Thoracic aorta (tissue), 2 donors: Measurements from ENCODE around the gene ZNF620. TPM values are rescaled to one million over a fixed set of nuclear protein-coding genes. Genes with fewer than 3 reads are reported as not detected.
"Not testable (repeated sequence)": the region's sequence is repeated elsewhere in the genome, so short reads cannot be mapped to it uniquely, and the experiment has no call there.

Source experiments
- ATAC-seq: fragments of 150-250 bp; one replicate; pipeline ENCODE4 v1.8.0; 2017; ENCODE audit warnings: low read depth; ENCODE audit not compliant: insufficient number of reproducible peaks, low FRiP score
- DNase-seq: peaks from one replicate; pipeline ENCODE4 v3.0.0-alpha.2; 2020; ENCODE audit warnings: low spot score
- H3K27ac ChIP-seq, 2 donors: fragments of 200-600 bp; sonication (generic); 1 replicate in 1 of 2; 2 replicates in 1 of 2; pipeline ENCODE4 v1.5.1; 2016; ENCODE audit warnings: mild to moderate bottlenecking in 2 of 2, moderate library complexity in 2 of 2
- H3K27me3 ChIP-seq: fragments of 200-600 bp; sonication (generic); replicated peaks from 2 replicates; pipeline ENCODE4 v1.6.0; 2016; ENCODE audit warnings: mild to moderate bottlenecking; ENCODE audit not compliant: insufficient read depth
- H3K36me3 ChIP-seq: fragments of 200-600 bp; sonication (generic); one replicate; pipeline ENCODE4 v1.5.1; 2016
- H3K4me1 ChIP-seq, 2 donors: fragments of 200-600 bp; sonication (generic); 1 replicate in 1 of 2; 2 replicates in 1 of 2; pipeline versions ENCODE4 v1.5.1 to v1.6.0; 2016; ENCODE audit warnings: low read depth in 2 of 2, mild to moderate bottlenecking in 1 of 2; ENCODE audit not compliant: control insufficient read depth in 1 of 2
- H3K4me3 ChIP-seq: fragments of 200-600 bp; sonication (generic); 2 replicates; pipeline ENCODE4 v1.5.1; 2016; ENCODE audit warnings: mild to moderate bottlenecking
- H3K9me3 ChIP-seq: fragments of 200-600 bp; sonication (generic); 2 replicates; pipeline ENCODE4 v1.5.1; 2016
- CTCF ChIP-seq: fragments of 200-600 bp; sonication (generic); IDR thresholded peaks from one replicate; pipeline ENCODE4 v1.5.1; 2019; ENCODE audit warnings: antibody characterized with exemption
- total RNA-seq, 2 donors: library from RNA; depleted of rRNA; stranded (reverse); fragments of >200 nt; gene quantifications; one replicate each; pipeline versions ENCODE4 v1.1.0 to v1.2.3, GENCODE V29; 2016

The ZNF620 gene
- total RNA-seq, 2 donors from 2014 or later = 2.8 to 3.1 TPM

GRCh38 chr3:40532252-40532651, 26.4 kb downstream of the ZNF620 start:
- Histone ChIP-seq H3K27me3 (no peaks in the 10 kb centered on the region), H3K9me3 (peaks cover 24% of the 10 kb centered on the region), H3K4me3 (no peak overlapping the region), H3K36me3 (peaks cover 70% of the 10 kb centered on the region), H3K27ac (no peak overlapping the region), H3K4me1 (no peaks in the 10 kb centered on the region)
- no peak for ATAC-seq
- no peak for TF ChIP-seq CTCF
- DNase-seq = no peak

GRCh38 chr3:40534283-40534682, 28.4 kb downstream of the ZNF620 start:
- no peak for TF ChIP-seq CTCF
- Histone ChIP-seq H3K4me1 (no peaks in the 10 kb centered on the region), H3K36me3 (peaks cover 61% of the 10 kb centered on the region), H3K27ac (no peak overlapping the region), H3K27me3 (no peaks in the 10 kb centered on the region), H3K4me3 (no peak overlapping the region), H3K9me3 (peaks cover 44% of the 10 kb centered on the region)
- DNase-seq = no peak
- no peak for ATAC-seq

- Histone ChIP-seq H3K9me3 (no peaks in the 10 kb centered on the region), H3K4me3 (no peak overlapping the region), H3K27ac (no peak overlapping the region), H3K4me1 (no peaks in the 10 kb centered on the region), H3K27me3 (no peaks in the 10 kb centered on the region), H3K36me3 (no peaks in the 10 kb centered on the region)
- TF ChIP-seq CTCF = no peak
- DNase-seq (no peak), ATAC-seq (no peak)
Measured at GRCh38 chr3:40546816-40547215, 41.0 kb downstream of the ZNF620 start.

- no peaks in the 10 kb centered on the region for H3K36me3 ChIP-seq
- H3K4me3 ChIP-seq = no peak overlapping the region
- no peaks in the 10 kb centered on the region for H3K4me1 ChIP-seq
- ATAC-seq = no peak
- DNase-seq = no peak
- no peak overlapping the region for H3K27ac ChIP-seq
- TF ChIP-seq CTCF = no peak
- no peaks in the 10 kb centered on the region for H3K27me3 ChIP-seq
- H3K9me3 ChIP-seq = no peaks in the 10 kb centered on the region
Measured at GRCh38 chr3:40550167-40550566, 44.3 kb downstream of the ZNF620 start.

- no peak for TF ChIP-seq CTCF
- Histone ChIP-seq H3K9me3 (no peaks in the 10 kb centered on the region), H3K27ac (no peak overlapping the region), H3K27me3 (no peaks in the 10 kb centered on the region), H3K4me1 (no peaks in the 10 kb centered on the region), H3K4me3 (no peak overlapping the region), H3K36me3 (no peaks in the 10 kb centered on the region)
- ATAC-seq = no peak
- DNase-seq = no peak
Measured at GRCh38 chr3:40557575-40558161, 51.8 kb downstream of the ZNF620 start.

- not testable (repeated sequence) for H3K36me3 ChIP-seq, H3K4me3 ChIP-seq, H3K9me3 ChIP-seq, H3K27ac ChIP-seq, DNase-seq, H3K27me3 ChIP-seq, H3K4me1 ChIP-seq, ATAC-seq
Measured at GRCh38 chr3:40562482-40562881, 56.6 kb downstream of the ZNF620 start.

- not testable (repeated sequence) for ATAC-seq, DNase-seq, H3K4me3 ChIP-seq, H3K4me1 ChIP-seq, H3K9me3 ChIP-seq, H3K27me3 ChIP-seq, H3K27ac ChIP-seq, H3K36me3 ChIP-seq
Measured at GRCh38 chr3:40565629-40566028, 59.8 kb downstream of the ZNF620 start.
